HepG2 (cell line): ENCODE results near the gene ZBTB46. TPM values are rescaled to one million over a fixed set of nuclear protein-coding genes. Genes with fewer than 3 reads are reported as not detected.

Source experiments
- AGO2 ChIP-seq: fragments of 200-400 bp; formaldehyde crosslinking; optimal IDR thresholded peaks from 2 replicates; pipeline ENCODE3; 2017; ENCODE audit warnings: mild to moderate bottlenecking, low read depth, low read length, moderate library complexity
- CREBL2 ChIP-seq: sonication (generic); formaldehyde crosslinking; IDR thresholded peaks from 2 replicates; pipeline ENCODE4 v1.8.1; 2023; ENCODE audit warnings: missing genetic modification reagents, mild to moderate bottlenecking, borderline replicate concordance
- DBP ChIP-seq: sonication (generic); formaldehyde crosslinking; IDR thresholded peaks from 2 replicates; pipeline ENCODE4 v1.4.0; 2020; ENCODE audit warnings: missing genetic modification reagents; ENCODE audit errors: not compliant biosample characterization
- DNMT1 ChIP-seq: sonication (generic); formaldehyde crosslinking; IDR thresholded peaks from 2 replicates; pipeline ENCODE4 v1.5.1; 2020; ENCODE audit warnings: mild to moderate bottlenecking, missing genetic modification reagents
- ESRRA ChIP-seq: sonication (generic); formaldehyde crosslinking; IDR thresholded peaks from 2 replicates; pipeline ENCODE4 v1.5.1; 2020; ENCODE audit warnings: mild to moderate bottlenecking, low read depth, missing genetic modification reagents
- IRX3 ChIP-seq: sonication (generic); formaldehyde crosslinking; IDR thresholded peaks from 2 replicates; pipeline ENCODE4 v1.8.1; 2023; ENCODE audit warnings: mild to moderate bottlenecking, low read depth, missing genetic modification reagents, borderline replicate concordance
- MTA3 ChIP-seq: sonication (generic); formaldehyde crosslinking; IDR thresholded peaks from 2 replicates; pipeline ENCODE4 v1.4.0; 2020; ENCODE audit warnings: missing genetic modification reagents
- NR1H2 ChIP-seq: sonication (generic); formaldehyde crosslinking; IDR thresholded peaks from 2 replicates; pipeline ENCODE4 v1.8.1; 2022; ENCODE audit warnings: low read depth, missing genetic modification reagents, borderline replicate concordance
- PLSCR1 ChIP-seq: sonication (generic); formaldehyde crosslinking; IDR thresholded peaks from 2 replicates; pipeline ENCODE4 v1.5.0; 2020; ENCODE audit warnings: missing genetic modification reagents, mild to moderate bottlenecking, borderline replicate concordance
- POGZ ChIP-seq: sonication (generic); formaldehyde crosslinking; IDR thresholded peaks from 2 replicates; pipeline ENCODE4 v1.4.0; 2020; ENCODE audit warnings: mild to moderate bottlenecking, missing genetic modification reagents
- SOX5 ChIP-seq: IDR thresholded peaks from 2 replicates; pipeline ENCODE4 v1.6.1; 2016; ENCODE audit warnings: borderline replicate concordance
- ZFP90 ChIP-seq: sonication (generic); formaldehyde crosslinking; IDR thresholded peaks from 2 replicates; pipeline ENCODE4 v1.8.0; 2022; ENCODE audit warnings: missing genetic modification reagents, mild to moderate bottlenecking, inconsistent platforms, borderline replicate concordance
- ZNF260 ChIP-seq: sonication (generic); formaldehyde crosslinking; IDR thresholded peaks from 2 replicates; pipeline ENCODE4 v1.4.0; 2020; ENCODE audit warnings: missing genetic modification reagents, low read depth, mild to moderate bottlenecking, borderline replicate concordance
- ZNF446 ChIP-seq: sonication (generic); formaldehyde crosslinking; IDR thresholded peaks from 2 replicates; pipeline ENCODE4 v1.5.0; 2020; ENCODE audit warnings: mild to moderate bottlenecking, missing genetic modification reagents
- ZNF468 ChIP-seq: sonication (generic); formaldehyde crosslinking; IDR thresholded peaks from 2 replicates; pipeline ENCODE4 v1.8.0; 2022; ENCODE audit warnings: mild to moderate bottlenecking, moderate library complexity, missing genetic modification reagents
- ZNF616 ChIP-seq: sonication (generic); formaldehyde crosslinking; IDR thresholded peaks from 2 replicates; pipeline ENCODE4 v1.5.0; 2020; ENCODE audit warnings: low read depth, mild to moderate bottlenecking, missing genetic modification reagents
- ZNF652 ChIP-seq: IDR thresholded peaks from 2 replicates; pipeline ENCODE4 v1.6.1; 2016; ENCODE audit warnings: low read depth, borderline replicate concordance
- ZNF746 ChIP-seq: sonication (generic); formaldehyde crosslinking; IDR thresholded peaks from 2 replicates; pipeline ENCODE4 v1.8.0; 2022; ENCODE audit warnings: mild to moderate bottlenecking, missing genetic modification reagents
- polyA plus RNA-seq, 8 experiments: library from polyadenylated mRNA; depleted of rRNA in 3 of 8; stranded (reverse) in 7 of 8; unstranded in 1 of 8; fragments of >200 nt; fragmentation: Illumina TruSeq in 4 of 8; extraction: Trizol in 4 of 8; gene quantifications; 2 replicates each; pipeline versions ENCODE4 v1.2.1 to v1.2.3, GENCODE V29; 2011 to 2016; ENCODE audit warnings: low read depth in 4 of 8, missing spikeins in 1 of 8, mixed read lengths in 1 of 8; ENCODE audit not compliant: insufficient read depth in 1 of 8
- total RNA-seq, 5 experiments: library from RNA; depleted of rRNA; stranded (reverse); fragments of >200 nt; fragmentation: Illumina TruSeq; extraction: Trizol; gene quantifications; 2 replicates each; pipeline ENCODE4 v1.2.3, GENCODE V29; 2016; ENCODE audit warnings: low read depth in 1 of 5
- TF ChIP-seq, protein P1 (sequence below): sonication (generic); formaldehyde crosslinking; IDR thresholded peaks from 2 replicates; pipeline ENCODE4 v1.4.0; 2020; ENCODE audit warnings: mild to moderate bottlenecking, missing genetic modification reagents
- TF ChIP-seq, protein P2 (sequence below): IDR thresholded peaks from 2 replicates; pipeline ENCODE4 v1.6.1; 2016; ENCODE audit warnings: mild to moderate bottlenecking, missing biosample characterization, missing genetic modification reagents

The ZBTB46 gene
- total and polyA plus RNA-seq, 2 of the 13 experiments (the other 11 are each of a cell fraction or from before 2014, with no cell fraction given), result 1.6 to 13.5 TPM

GRCh38 chr20:63833776-63834490, 2.9 kb upstream of the ZBTB46 start (continued):
- TF ChIP-seq, protein P1, sequence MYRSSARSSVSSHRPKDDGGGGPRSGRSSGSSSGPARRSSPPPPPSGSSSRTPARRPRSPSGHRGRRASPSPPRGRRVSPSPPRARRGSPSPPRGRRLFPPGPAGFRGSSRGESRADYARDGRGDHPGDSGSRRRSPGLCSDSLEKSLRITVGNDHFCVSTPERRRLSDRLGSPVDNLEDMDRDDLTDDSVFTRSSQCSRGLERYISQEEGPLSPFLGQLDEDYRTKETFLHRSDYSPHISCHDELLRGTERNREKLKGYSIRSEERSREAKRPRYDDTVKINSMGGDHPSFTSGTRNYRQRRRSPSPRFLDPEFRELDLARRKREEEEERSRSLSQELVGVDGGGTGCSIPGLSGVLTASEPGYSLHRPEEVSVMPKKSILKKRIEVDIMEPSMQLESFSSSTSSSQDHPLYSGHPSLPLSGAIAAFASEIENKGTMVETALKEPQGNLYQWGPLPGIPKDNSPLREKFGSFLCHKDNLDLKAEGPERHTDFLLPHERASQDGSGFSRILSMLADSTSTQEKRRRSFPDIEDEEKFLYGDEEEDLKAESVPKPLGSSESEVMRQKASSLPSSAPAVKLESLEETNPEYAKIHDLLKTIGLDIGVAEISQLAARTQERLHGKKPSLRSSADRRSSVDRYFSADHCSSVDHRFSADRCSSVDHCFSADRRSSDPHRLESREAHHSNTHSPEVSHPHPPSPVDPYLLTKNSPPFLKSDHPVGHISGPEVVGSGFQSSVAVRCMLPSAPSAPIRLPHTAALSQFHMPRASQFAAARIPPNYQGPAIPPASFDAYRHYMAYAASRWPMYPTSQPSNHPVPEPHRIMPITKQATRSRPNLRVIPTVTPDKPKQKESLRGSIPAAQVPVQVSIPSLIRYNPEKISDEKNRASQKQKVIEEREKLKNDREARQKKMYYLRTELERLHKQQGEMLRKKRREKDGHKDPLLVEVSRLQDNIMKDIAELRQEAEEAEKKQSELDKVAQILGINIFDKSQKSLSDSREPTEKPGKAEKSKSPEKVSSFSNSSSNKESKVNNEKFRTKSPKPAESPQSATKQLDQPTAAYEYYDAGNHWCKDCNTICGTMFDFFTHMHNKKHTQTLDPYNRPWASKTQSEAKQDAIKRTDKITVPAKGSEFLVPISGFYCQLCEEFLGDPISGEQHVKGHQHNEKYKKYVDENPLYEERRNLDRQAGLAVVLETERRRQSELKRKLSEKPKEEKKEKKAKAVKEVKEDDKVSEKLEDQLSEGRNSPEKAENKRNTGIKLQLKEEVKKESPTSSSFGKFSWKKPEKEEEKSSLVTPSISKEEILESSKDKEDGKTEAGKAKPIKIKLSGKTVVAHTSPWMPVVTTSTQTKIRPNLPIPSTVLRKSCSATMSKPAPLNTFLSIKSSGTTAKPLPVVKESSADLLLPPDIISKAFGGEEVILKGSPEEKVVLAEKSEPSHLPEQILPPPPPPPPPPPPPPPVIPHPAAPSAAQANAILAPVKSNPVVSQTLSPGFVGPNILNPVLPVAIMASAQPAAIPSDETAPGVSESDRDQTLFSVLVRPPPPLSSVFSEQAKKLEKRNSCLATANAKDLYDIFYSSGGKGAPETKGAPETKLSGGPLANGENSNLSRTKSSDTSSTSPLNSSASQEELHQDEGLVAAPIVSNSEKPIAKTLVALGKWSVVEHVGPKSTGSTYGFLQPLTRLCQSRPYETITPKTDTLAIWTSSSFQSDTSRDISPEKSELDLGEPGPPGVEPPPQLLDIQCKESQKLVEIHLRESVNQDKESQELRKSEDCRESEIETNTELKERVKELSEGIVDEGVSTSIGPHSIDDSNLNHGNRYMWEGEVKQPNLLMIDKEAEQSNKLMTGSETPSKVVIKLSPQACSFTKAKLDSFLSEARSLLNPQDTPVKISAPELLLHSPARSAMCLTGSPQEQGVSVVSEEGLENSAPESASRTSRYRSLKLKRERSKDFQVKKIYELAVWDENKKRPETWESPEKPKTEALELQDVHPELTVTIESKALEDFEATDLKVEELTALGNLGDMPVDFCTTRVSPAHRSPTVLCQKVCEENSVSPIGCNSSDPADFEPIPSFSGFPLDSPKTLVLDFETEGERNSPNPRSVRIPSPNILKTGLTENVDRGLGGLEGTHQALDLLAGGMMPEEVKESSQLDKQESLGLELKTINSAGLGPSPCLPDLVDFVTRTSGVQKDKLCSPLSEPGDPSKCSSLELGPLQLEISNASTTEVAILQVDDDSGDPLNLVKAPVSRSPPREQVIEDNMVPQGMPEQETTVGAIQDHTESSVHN (CRISPR knock-in tag), result no peak
- no peak for TF ChIP-seq POGZ
- TF ChIP-seq DBP, result no peak
- no peak for TF ChIP-seq NR1H2 (CRISPR knock-in tag)
- no peak for TF ChIP-seq DNMT1 (CRISPR knock-in tag)
- TF ChIP-seq, protein P2, sequence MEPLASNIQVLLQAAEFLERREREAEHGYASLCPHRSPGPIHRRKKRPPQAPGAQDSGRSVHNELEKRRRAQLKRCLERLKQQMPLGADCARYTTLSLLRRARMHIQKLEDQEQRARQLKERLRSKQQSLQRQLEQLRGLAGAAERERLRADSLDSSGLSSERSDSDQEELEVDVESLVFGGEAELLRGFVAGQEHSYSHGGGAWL (CRISPR knock-in tag), result 0 out of 2 replicates have a peak, but pooled peaks have one; percentile 49
- no peak for TF ChIP-seq ZNF468
- TF ChIP-seq SOX5 (CRISPR knock-in tag), result no peak
- no peak for TF ChIP-seq ZNF616
- TF ChIP-seq ZNF652 (CRISPR knock-in tag), result no peak
- TF ChIP-seq ZFP90, result no peak
- no peak for TF ChIP-seq ZNF446
- TF ChIP-seq ZNF260 (CRISPR knock-in tag), result no peak
- TF ChIP-seq ESRRA (CRISPR knock-in tag), result no peak
- TF ChIP-seq AGO2, result no peak
- no peak for TF ChIP-seq IRX3 (CRISPR knock-in tag)
- TF ChIP-seq ZNF746 (CRISPR knock-in tag), result no peak
- TF ChIP-seq MTA3 (CRISPR knock-in tag), result no peak
- no peak for TF ChIP-seq CREBL2 (CRISPR knock-in tag)
- TF ChIP-seq PLSCR1 (CRISPR knock-in tag), result no peak
